Choroid plexus epithelial cell (primary cell): Measurements from ENCODE around the gene PCMT1.

ENCODE experiments used
- DNase-seq: peaks from one replicate; pipeline ENCODE4 v3.0.0-alpha.2; 2010; ENCODE audit warnings: low read depth
- H3K4me3 ChIP-seq: 2 replicates; pipeline ENCODE4 v1.5.1; 2011; ENCODE audit warnings: low read depth, mild to moderate bottlenecking, control low read depth, low read length, moderate library complexity
- TF ChIP-seq, protein P1 (sequence below): conservative IDR thresholded peaks from 2 replicates; pipeline ENCODE4 v1.5.1; 2011; ENCODE audit warnings: low read depth, mild to moderate bottlenecking, control low read depth, inconsistent platforms, low read length, moderate library complexity

The PCMT1 gene

DNA sequence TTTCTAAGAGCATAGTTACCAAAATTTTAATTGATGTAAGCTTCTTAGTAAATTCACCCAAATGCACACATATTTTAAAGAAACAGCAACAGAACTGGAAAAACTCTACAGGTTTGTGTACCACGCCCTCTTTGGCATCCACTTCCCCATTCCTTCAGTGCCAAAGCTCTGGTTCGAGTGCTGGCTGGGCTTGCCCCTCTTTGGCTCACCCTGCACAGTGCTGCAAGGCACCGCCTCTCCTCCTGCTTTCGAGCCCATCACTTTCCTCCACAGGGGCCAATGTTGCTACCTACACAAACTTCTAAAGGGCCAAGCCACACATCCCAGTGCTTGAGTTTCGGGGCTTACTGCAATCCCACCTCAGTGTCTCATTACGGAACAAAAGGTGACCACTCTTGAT is 105.0 kb downstream of the PCMT1 start:
- no peak for DNase-seq
- H3K4me3 ChIP-seq = no peak overlapping the region
- TF ChIP-seq, protein P1, sequence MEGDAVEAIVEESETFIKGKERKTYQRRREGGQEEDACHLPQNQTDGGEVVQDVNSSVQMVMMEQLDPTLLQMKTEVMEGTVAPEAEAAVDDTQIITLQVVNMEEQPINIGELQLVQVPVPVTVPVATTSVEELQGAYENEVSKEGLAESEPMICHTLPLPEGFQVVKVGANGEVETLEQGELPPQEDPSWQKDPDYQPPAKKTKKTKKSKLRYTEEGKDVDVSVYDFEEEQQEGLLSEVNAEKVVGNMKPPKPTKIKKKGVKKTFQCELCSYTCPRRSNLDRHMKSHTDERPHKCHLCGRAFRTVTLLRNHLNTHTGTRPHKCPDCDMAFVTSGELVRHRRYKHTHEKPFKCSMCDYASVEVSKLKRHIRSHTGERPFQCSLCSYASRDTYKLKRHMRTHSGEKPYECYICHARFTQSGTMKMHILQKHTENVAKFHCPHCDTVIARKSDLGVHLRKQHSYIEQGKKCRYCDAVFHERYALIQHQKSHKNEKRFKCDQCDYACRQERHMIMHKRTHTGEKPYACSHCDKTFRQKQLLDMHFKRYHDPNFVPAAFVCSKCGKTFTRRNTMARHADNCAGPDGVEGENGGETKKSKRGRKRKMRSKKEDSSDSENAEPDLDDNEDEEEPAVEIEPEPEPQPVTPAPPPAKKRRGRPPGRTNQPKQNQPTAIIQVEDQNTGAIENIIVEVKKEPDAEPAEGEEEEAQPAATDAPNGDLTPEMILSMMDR = no peak

DNA sequence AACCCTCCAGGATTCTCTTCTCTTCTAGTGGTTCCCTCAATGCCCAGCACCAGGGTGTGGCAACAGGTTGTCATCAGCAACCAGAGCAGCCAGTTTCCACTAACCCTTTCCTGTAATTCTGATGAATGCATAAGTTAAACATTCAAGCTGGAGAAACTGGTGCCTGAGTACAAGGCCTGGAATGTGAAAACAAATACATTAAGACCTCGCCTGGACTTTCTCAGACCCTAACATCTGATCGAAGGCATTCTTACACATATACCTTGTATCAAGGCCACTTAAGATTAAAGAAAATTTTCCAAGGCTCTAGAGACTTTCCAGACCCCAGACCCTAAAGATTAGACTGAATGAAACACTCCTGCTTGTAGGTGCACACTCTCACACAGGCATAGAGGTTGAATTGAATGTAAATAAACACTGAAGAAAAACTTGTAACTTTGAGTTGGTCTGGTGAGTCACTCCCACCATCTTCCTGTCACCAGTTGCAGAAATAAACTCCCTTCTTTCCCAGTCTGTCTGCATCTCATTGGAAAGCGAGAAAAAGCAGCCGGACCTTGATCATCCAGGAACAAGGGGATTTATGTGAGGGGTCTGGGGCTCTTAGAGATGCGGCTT is 105.6 kb downstream of the PCMT1 start:
- TF ChIP-seq, protein P1 = no peak
- peak overlapping the region; percentile 25 for H3K4me3 ChIP-seq
- peak; percentile 94 for DNase-seq

DNA sequence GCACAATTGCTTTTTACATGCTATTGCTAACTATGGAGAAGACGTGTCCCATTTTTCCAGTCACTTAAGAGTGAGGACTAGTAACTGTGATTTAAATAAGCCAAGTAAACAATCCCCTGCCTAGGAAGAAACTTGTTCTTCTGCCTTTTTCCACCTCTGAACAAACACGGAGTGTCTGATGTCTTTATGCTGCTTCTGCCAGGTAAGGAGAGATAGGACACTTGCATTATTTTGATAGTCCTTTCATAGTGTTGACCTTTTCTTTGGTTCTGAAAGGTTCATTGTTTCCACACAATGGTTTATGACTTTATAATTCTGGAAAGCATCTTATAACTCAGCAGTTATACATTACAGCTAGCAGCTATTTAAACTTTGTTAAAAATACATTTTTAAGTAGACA is 106.2 kb downstream of the PCMT1 start:
- TF ChIP-seq, protein P1 = no peak
- H3K4me3 ChIP-seq = peak overlapping the region; percentile 25
- DNase-seq = peak; percentile 22

DNA sequence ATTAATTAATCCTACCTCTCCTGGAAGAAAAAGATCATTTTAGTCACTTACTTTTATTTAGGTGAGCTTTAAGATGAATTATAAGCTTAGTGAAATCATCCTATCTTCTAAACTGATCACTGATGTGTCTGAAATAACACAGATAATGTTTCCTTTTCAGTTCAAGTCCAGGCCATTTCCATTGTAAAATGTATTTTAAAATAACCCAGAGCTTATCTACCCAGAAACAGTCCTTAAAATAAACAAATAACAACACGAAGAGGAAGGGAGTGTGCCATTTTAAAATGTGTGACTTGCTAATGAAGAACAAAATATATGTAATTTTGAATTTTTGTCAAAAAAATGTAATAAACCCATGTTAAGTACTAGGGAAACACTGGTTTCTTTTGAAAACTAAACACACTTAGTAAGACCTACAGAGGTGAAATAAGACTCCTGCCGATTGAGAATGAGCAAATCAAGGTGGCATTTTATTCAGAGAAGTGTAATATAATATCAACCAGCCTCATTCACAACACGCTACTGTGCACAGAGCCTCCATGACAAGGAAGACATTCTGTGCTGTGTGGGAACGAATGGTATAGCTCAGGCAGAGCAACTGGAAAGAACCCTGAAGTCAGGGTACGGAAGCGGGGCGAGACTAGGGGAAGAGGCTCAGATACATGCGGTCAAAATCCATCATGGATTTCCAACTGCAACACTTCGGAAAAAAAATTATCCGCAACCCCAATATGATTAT is 106.9 kb downstream of the PCMT1 start:
- DNase-seq = peak; percentile 38
- TF ChIP-seq, protein P1 = no peak
- H3K4me3 ChIP-seq = peak overlapping the region; percentile 25

DNA sequence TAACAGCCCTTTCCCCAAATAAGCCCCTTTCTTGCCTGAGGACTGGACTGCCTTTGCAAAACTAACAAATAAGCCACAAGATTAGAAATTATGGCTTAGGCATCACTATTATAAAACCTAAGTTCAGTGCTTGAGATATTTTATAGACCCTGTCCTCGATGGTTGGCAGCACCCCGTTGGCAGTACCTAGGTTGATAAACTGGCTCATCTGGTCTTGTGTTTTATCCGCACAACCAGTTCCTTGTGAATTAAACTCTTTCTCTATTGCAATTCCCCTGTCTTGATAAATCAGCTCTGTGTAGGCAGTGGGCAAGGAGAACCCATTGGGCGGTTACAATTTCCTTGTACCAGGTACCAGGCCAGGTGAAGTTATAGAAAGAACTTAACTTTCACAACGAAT is 108.0 kb downstream of the PCMT1 start:
- no peak for DNase-seq
- H3K4me3 ChIP-seq = no peak overlapping the region
- TF ChIP-seq, protein P1 = no peak

DNA sequence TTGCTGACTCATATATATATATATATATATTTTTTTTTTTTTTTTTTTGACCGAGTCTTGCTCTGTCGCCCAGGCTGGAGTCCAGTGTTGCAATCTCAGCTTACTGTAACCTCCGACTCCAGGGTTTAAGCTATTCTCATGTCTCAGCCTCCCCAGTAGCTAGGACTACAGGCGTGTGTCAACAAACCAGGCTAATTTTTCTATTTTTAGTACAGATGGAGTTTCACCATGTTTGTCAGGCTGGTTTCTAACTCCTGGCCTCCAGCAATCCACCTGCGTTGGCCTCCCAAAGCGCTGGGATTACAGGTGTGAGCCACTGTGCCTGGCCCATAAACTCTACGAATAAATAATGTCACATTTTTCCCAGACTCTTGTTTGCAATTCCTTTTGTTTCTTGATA is 109.8 kb downstream of the PCMT1 start:
- peak; percentile 94 for DNase-seq
- TF ChIP-seq, protein P1 = no peak

DNA sequence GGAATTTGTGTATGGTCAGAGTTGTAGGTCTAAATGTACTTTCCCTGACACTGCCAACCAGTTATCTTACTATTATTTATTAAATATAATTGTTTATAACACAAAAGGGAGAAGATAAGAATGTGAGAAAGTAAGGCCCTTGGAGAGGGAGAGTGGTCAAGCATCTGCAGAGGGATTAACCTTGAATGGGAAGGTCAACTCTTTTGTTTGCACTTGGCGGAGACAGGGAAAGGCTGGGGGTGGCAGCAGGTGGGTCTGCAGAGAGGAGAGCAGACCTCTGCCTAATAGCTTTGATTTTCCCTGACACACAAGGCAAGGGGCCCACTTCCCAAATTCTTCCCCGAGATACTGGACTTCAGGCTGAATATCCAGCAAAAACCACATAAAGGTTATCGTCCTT is 110.4 kb downstream of the PCMT1 start:
- no peak overlapping the region for H3K4me3 ChIP-seq
- TF ChIP-seq, protein P1 = no peak
- DNase-seq = no peak

More for the DNA sequence above, 109.8 kb downstream of the PCMT1 start:
- no peak overlapping the region for H3K4me3 ChIP-seq
